ENCODE data around the gene MLN. TPM values are rescaled to one million over a fixed set of nuclear protein-coding genes. Genes with fewer than 3 reads are reported as not detected.

Gene MLN
- polyA plus RNA-seq, 1 of the 3 experiments (the other 2 are of a cell fraction), result not detected

GRCh38 chr6:33790910-33791309, 12.9 kb downstream of the MLN start (continued):
- TF ChIP-seq USF1 (IDR thresholded peaks at IDR 0.05; ENCODE audit: borderline replicate concordance, low read depth) (no peak), ZBTB33 (IDR thresholded peaks at IDR 0.05; ENCODE audit: borderline replicate concordance, low read depth) (no peak), RXRA (IDR thresholded peaks at IDR 0.05; ENCODE audit: borderline replicate concordance, low read depth) (no peak), YY1 (IDR thresholded peaks at IDR 0.05; ENCODE audit: low read depth) (no peak)

- Histone ChIP-seq H3K79me2 (ENCODE audit: insufficient read depth) (peaks cover 45% of the 10 kb centered on the region), H3K9me2 (no peaks in the 10 kb centered on the region), H2AFZ (ENCODE audit: low read depth) (no peak overlapping the region), H3K36me3 (replicated peaks in 1 of 2; ENCODE audit: control insufficient read depth in 1 of 2, insufficient read depth in 2 of 2, low read length in 1 of 2) (peaks cover 11 to 13% of the 10 kb centered on the region in 2 experiments), H3K4me2 (no peak overlapping the region), H3K4me1 (ENCODE audit: control insufficient read depth in 1 of 2, insufficient read depth in 2 of 2, low read depth in 1 of 2, low read length in 1 of 2) (peaks cover 25 to 38% of the 10 kb centered on the region in 2 experiments), H3K9me3 (no peaks in the 10 kb centered on the region), H3K4me3 (ENCODE audit: low read depth in 2 of 2, low read length in 1 of 2) (no peak overlapping the region), H3K9ac (no peak overlapping the region), H4K20me1 (ENCODE audit: insufficient read depth) (peaks cover 22% of the 10 kb centered on the region), H3K27me3 (ENCODE audit: insufficient read depth) (no peaks in the 10 kb centered on the region), H3K27ac (ENCODE audit: low read depth in 2 of 2, low read length in 1 of 2) (no peak overlapping the region), H3F3A (replicated peaks; ENCODE audit: insufficient read depth) (peaks cover 10% of the 10 kb centered on the region)
- DNase-seq, result no peak
- POLR2A ChIA-PET, result no interaction called here
- WGBS (ENCODE audit: low lambda C conversion rate), result 98% methylated on average over 2 of the region's 2 CpGs
- TF ChIP-seq TAF1 (IDR thresholded peaks at IDR 0.05; ENCODE audit: borderline replicate concordance, low read depth, low read length) (no peak), SIN3A (IDR thresholded peaks at IDR 0.05; ENCODE audit: borderline replicate concordance, low read depth, low read length) (no peak), USF1 (IDR thresholded peaks at IDR 0.05; ENCODE audit: borderline replicate concordance, low read depth) (no peak), YY1 (IDR thresholded peaks at IDR 0.05; ENCODE audit: low read depth) (no peak), SMC3 (IDR thresholded peaks at IDR 0.05; ENCODE audit: low read depth, low read length) (no peak), NFIC (IDR thresholded peaks at IDR 0.05; ENCODE audit: borderline replicate concordance) (no peak), CHD2 (IDR thresholded peaks at IDR 0.05; ENCODE audit: low read length, partially characterized antibody) (no peak), REST (IDR thresholded peaks at IDR 0.05; ENCODE audit: low read depth, low read length) (no peak), PBX3 (IDR thresholded peaks at IDR 0.05) (no peak)
- CTCF ChIA-PET, result no interaction called here
These were observed 13.4 kb downstream of the MLN start for GRCh38 chr6:33790379-33790778.

All from SK-N-SH (cell line).